Right renal pelvis (tissue), 4 donors: ENCODE results near the gene IDUA. TPM values are rescaled to one million over a fixed set of nuclear protein-coding genes. Genes with fewer than 3 reads are reported as not detected.
A peak's percentile ranks its signal among the peaks of the same experiment; 100 is the strongest.

Experiments
- DNase-seq, 4 donors: peaks; one replicate each; pipeline ENCODE4 v3.0.0-alpha.2; 2013; ENCODE audit warnings: low read depth in 4 of 4, low spot score in 3 of 4, missing footprints in 1 of 4
- polyA plus RNA-seq, 4 donors: library from polyadenylated mRNA; unstranded; fragments of 120-200 nt; gene quantifications; one replicate each; pipeline ENCODE4 v1.2.1, GENCODE V29; 2013; ENCODE audit not compliant: insufficient read length in 4 of 4

The IDUA gene
- polyA plus RNA-seq, 4 donors = 10.2 to 19.2 (median 12.9) TPM

DNA sequence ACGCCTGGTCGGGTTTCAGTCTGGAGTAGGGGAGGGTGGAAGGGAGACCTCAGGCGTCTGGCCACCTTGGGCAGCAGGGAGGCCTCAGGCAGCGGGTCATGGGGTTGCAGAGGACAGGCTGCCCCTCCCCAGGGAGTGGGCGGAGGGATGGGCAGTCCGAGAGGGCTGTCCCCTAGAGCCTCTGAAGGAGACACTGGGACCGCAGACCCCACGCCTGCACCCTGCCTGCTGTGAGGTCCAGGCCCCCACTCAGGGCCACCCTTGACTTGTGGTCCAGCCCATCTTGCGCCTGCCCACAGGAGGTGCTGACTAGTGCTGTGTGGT is 41.0 kb downstream of the IDUA start:
- no peak for DNase-seq

DNA sequence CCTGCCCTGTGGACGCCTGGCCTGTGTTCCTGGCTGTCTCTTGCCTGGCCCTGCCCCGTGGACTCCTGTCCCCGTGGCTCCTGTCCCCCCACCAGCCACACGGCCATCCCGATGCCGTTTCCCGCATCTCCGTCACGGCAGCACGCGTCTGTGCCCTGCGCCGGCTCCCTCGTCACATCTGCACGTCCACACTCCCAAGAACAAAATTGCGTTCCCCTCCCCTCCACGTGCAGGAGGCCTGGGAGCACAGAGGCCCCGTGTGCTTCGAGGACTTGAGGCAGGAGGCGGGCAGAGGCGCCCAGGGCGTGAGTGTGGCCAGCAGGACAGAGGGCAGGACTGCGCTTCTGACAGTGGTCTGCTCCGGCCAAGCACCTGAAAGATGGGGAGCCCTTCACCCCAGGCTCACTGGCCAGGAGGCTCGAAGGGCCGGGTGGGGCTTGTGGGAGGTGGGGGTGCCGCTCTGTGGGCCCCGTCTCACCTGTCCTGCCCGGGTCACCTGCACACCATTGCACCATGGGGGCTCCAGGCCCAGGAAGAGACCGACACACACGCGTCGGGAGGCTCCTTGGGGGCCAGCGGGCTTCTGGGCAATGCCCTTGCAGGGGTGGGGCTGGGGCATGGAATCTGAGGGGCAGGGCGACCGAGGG is 41.9 kb downstream of the IDUA start:
- DNase-seq = no peak

DNA sequence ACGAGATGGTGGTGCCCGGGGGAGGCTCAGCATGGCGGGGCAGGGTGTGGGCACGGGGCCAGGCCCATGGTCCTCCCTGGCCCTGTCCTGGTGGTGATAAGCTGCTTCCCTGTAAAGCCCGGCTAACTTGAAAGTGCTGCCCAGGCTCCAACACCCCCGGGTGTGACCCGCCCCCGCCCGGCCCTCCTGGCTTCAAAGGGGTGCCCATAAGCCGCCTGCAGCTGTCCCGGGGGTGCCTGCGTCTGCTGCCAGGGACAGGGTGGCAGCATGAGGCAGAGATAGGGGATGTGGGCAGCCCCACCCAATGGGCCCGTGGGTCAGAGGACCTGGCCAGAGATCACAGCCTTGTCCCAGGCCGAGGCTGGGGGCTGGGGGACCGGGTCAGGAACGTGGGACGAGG is 42.7 kb downstream of the IDUA start:
- DNase-seq = no peak

DNA sequence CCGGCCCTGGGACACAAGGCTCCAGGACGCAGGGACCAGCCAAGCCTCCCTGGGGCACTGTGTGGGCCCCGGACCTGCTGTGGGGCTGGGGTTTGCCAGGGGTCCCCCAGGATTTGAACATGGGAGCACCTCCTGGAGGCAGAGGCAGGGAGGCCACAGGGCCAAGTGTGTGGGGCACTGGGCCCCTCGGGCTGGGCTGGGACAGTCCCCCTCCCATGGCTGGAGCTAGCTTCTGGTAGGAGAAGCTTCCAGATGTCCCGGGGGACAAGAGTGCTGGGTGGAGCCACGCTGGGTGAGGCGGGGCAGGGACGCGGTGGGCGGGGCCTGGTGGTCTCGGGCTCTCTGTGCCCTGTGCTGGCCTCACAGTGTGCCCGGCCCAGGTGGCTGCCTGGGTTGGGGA is 43.2 kb downstream of the IDUA start:
- no peak for DNase-seq

DNA sequence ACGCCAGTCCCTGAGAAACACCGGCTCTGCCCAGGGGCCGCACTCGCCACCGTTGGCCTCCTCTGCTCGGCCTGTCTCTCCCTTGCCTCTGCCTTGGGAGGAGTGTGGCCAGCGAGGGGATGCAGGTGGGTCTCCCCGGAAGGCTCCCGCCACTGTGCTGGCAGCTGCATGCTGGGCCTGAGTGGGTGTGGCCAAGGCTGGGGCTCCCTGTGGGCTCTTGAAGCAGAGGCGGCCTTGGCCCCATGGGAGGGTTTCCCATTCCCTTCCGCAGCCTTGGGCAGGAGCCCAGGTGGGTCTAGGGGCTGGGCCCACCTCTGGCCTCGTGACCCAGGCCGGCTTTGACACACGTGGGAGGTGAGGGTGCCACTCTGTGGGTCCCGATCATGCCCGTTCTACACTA is 43.7 kb downstream of the IDUA start:
- no peak for DNase-seq

DNA sequence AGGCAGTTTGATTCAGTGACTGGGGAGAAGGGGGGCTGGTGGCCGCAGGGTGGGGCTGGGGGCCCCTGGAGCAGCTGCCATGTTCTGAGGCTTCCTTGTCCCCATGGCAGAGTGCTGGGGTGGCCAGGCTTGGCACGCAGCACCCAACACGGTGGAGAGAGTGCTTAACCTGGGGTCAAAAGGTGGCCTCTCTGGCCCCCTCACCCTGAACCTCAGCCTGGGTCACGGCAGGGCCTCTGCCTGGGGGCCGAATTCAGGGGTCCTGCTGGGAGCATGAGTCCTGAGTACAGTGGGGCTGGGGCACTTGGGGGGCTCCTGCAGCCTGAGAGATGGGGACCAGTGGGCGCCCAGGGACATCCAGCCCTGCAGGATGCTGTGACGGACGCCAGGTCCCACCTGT is 44.5 kb downstream of the IDUA start:
- DNase-seq = no peak

DNA sequence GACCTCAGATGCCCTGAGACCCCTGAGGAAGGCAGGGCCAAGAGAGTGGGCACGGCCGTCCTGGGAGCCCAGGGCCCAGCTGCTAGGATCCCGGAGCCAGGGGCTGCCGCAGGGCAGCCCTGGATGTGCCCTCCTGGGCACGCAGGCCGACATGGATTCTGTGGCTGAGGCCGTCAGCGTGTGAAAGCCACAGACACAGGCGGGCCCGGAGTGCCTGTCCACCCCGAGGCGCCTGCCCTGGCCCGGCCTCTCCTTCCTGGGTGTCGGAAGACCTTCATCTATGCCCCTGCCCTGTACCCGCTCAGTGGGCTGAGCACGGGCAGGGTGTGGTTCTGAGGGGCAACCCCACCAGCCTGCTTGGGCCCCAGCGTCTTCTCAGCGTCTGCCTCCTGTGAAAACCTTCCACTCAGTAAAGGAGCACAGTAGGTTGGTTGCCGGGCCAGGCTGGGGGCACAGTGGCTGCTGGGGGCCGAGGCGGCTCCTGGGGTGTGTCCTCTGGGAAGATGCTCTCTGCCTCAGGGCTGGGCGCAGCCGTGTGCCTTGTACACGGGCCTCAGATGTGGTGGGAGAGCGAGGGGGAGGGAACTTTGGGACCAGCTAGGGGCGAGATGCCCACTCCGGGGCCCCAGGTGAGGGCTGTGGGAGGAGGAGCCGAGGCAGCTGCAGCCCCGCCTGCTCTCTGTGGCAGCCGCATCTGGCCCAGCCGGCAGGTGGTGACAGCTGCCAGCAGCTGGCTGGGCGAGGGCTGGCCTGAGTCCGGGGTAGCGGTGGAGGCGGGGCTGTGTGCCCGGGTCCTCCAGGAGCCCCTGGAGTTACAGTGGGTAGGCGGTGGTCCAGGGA is 45.3 kb downstream of the IDUA start:
- no peak for DNase-seq

DNA sequence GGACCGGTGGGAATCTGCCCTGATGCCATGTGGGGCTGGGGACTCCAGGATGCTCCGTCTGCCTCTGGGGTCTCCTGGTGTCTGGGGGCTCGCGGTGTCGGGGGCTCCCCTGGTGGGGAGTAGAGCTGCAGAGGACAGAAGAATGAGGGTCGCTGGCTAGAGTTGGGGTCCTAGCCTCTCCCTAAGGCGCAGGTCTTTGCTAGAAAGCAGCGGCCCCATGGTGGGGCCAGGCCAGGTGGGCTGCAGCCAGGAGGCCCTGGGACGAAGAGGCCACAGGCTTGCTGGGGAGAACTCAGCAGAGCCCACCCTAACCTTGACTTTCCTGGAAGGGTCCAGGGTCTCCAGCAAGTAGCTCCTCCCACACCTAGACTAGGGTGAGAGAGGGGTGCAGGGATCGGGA is 46.0 kb downstream of the IDUA start:
- DNase-seq = no peak

DNA sequence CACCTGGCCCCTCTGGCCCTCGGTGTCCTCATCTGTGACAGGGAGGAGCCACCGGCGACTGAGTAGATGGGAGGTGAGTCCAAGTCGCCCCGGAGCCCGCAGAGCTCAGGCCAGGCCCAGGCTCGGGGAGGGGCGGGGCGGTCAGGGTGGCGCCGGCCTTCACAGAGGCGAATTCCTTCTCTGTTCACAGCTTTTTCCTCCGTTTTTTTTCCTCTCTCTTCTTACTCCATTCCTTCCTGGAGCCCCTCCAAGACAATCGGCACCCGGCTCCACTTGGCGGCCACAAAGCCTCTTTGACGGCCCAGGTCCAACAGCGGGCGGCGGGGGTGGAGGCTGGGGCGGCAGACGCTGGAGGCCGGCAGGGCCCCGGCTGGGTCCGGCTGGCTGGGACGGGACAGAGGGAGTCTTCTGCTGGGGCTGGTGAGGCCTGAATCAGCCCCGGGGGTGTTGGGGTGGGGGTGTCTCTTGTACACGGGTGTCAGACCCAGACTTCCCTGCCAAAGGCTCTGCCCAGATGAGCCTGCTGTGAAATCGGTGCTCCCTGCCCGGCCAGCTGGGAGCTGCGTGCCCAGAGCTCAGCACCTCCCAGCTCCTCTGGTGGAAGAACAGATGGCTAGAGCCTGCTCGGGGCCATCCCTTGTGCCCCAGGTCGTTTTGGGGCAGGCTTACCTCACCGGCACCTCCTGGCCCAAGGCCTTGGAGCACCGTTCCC is 47.2 kb downstream of the IDUA start:
- DNase-seq = no peak

DNA sequence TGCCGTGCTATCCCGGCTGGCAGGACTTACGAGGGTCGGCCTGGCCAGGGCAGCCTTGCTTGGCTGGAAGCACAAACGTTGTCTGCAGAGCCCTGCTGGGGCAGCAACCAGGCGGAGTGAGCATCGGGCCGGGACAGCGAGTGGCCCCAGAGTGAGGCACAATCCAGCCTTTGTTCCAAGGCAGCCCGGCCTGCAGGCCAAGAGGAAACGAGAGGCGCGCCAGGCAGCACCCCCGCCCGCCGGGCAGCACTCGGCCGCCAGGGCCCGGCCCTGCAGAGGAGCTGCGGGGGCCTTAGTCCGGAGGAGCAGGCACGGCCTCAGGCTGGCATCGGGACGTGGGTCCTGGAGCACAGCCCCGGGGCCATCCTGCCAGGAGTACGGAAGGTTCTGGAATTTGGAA is 48.7 kb downstream of the IDUA start:
- no peak for DNase-seq

DNA sequence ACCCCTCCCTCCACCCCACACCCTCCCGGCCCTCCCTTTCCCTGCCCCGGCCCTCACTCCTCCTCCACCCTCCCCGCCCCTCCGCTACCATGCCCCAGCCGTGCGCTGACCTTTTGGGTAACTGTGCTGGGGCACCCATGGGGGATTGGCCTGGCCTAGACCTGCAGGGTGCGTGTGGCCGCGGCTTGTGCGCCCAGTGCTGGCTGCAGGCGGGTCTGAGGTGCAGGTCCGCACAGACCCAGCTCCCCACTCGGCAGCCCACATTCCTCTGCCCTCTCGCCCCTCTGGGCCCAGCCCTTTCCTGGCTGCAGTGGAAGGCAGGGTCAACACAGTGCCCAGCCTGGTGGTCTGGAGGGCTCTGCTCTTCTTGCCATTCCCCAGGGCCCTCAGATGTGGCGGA is 49.3 kb downstream of the IDUA start:
- no peak for DNase-seq

DNA sequence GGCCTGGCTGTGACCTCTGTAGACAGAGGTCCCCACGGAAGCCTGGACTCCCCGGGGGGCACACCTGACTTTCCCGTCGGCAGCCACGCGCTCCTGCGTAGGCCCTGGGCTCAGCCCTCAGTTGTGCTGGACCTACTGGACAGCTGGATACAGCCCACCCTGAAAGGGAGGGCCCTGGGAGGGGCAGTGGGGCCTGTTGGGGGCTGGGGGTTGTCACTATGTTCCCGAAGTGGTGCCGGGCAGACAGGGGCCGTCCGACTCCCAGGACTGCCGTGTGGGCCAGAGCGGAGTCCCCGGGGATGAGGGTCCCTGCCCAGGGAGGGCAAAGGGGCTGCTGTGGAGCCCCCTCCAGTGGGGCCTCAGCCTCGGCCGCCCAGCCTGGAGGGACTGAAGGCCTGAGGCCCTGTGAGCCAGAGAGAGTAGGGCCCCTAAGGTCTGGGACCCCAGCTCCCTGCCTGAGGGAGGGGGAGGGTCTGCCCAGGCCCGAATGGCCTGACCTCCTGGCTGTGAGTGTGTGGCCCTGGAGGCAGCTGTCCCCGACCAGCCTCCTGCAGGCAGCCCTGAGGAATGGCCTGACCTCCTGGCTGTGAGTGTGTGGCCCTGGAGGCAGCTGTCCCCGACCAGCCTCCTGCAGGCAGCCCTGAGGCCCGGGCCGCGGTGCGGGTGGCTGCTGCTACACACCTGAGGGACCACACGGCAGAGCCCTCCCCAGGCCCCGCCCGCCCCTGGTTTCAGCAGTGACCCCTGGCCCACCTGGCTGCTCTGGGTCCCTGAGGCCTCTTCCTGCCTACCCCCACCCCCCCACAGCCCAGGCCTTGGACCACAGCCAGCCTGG is 50.3 kb downstream of the IDUA start:
- DNase-seq = no peak

DNA sequence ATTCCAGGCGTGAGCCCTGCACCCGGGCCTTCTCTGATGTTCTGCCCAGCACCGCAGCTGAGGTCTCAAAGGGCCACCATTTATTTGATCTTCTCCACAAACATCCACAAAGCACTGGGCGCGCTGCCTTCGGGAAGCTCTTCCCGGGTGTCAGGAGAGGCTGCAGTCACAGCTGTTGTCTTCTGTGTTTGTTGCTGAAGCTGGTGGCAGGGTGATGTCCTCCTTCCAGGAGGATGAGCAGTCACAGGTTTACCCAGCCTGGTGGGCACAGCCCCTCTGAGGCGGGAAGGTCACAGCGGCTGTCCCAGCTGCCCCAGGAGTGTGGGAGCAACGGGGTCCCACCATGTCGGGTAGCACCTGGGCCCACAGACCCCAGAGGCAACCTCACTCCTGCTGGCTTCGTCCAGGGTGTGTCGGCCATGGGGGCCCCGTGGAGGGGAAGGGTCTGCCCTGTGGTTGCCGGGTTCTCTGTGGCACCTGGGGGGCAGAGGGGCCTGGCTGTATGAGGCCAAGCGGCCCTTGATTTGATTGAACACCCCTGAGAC is 52.2 kb downstream of the IDUA start:
- no peak for DNase-seq

DNA sequence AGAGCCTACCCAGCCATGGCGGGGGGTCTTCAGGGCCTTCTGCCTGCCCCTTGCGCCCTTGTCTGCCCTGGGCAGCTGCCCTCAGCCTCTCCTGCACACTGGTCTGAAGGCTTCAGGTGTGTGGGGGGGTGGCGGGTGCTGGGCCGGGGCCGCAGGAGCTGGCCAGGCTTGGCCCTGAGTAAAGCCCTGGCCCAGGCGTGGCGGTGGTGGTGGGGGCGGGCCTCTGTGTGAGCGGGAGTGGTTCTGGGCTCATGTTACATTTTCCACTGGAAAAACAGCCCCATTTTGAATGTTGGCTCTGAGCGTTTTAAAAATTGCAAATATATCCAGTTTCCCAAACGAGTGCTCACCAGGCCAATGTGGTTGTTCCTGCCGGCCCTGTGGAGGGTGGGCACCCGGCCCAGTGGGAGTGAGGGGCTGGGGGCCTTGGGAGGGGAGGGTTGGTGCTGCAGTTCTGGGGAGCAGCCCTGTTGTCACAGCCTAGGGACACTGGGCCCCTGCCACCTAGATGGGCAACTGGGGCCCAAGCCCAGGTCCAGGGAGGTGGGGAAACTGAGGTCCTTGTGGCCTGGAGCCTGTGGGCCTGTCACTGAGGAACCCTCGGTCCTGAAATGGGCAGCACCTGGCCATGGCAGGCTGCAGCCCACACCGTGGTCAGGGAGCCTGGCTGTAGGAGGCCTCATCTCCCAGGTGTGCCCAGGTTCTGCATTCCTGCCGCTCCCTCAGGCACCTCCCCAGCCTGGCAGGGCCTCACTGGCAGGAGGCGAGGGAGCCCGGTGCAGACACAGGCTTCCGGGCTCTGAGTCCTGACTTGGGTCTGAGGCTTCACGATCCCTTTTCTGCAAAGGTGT is 52.9 kb downstream of the IDUA start:
- DNase-seq = no peak

DNA sequence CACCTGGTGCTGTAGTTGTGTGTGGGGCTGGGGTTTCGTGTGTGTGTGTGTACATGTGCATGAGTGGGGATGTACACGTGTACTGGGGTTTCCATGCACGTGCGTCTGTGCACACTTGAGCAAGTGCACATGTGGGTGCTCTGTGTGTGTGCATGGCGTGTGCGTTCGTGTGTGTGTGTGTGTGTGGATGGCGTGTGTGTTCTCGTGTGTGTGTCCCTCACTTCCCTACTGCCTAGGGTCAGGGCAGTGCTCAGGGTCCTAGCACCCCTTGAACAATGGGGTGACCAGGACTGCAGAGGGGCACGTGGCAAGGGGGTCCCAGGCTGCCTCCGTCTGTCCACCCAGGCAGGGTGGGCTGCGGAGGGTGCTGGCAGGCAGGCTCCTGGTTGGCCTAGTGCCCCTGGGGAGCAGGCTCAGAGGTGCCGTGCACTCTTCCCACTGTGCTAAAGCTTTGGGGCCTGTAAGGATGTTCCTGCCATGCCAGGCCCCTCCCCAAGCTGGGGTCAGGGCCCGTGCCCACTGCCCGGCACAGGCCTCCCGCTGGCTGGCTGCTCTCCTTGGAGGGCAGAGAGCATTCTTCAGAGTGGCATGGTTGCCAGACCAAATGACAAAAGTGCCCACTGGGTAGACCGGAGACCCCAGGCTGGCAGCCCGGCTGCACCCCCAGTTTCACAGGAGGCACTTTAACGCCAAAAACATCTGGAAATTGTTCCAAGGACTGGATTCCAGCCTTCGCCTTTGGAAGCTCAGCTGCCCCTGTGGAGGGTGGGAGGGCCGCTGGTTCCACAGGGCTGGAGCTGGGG is 53.7 kb downstream of the IDUA start:
- no peak for DNase-seq

DNA sequence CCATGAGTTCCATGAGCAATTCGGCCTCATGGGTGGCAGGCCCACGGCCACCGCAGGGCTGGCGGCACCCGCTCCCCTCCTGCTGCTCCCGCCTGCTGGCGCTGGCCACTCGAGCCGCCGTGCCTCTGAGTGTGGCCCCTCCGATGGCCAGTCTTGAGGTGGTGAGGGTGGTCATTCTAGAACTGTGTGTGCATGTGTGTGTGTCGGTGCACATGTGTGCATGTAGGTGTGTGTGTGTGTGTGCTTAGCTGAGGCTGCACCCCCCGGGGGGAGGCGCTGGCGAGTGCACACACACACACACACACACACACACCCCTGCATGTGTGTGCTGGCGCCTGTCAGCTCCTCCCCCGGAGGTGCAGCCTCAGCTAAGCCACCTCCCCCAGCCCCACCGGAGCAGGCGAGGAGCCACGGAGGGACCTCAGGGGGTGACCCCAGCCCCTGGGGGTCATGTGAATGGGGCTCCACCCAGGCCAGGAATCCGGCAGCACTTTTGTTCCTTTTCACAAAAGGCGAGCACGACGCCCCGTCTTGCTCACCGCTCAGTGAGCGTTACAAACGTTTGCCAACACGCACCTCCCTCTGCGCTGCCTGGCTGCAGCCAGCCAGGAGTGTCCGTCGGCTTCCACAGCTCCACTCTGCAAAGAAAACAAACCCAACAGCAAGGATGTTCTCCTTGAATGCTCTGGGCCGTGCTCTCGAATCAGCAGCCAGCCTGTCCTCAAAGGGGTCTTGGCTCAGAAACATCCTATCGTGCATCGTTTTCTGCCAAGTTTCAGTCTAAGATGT is 54.5 kb downstream of the IDUA start:
- peak in 1 of 4 donors; percentile 47 for DNase-seq

DNA sequence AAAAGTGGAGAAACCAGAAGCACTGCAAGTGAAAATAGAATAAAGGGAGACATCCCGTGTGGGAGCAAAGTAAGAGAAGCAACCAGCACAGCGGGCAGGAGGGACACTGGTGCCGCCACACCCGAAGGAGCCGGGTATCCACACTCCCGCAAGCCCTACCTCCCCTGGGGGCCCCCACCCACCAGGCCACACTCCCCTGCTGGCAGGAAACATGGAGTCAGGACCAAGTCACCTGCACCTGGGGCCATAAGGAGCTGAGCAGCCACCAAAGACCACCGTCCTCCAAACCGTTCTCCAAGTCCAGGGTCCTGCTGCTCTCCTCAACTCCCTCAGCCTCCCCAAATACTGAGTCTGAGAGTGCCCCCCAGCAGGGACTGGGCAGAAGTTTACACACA is 55.1 kb downstream of the IDUA start:
- DNase-seq = no peak

DNA sequence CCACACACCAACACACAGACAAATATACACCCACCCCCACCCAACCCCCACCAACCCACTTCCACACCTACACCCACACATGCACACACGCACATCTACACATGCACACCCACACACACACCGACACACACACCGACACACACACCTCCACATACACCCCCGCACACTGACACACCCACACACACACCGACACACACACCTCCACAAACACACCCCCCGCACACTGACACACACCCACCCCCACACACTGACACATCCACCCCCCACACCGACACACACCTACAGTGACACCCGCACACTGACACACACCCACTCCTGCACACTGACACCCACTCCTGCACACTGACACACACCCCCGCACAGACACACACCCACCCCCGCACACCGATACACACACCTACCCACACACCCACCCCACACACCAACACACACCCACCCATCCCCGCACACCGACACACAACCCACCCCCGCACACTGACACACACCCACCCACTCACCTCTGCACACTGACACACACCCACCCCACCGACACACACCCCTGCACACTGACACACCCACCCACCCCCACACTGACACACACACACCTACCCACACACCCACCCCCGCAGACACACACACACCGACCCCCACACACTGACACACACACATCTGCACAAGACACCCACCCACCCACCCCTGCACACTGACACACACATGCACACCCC is 55.7 kb downstream of the IDUA start:
- no peak for DNase-seq
